Muscle of arm (tissue), 12 donors: ENCODE results near the gene RPS2. TPM values are rescaled to one million over a fixed set of nuclear protein-coding genes. Genes with fewer than 3 reads are reported as not detected.

Experiments used
- DNase-seq: peaks from one replicate; pipeline ENCODE4 v3.0.0-alpha.2; 2013
- polyA plus RNA-seq, 12 donors: library from polyadenylated mRNA; unstranded; fragments of 120-200 nt; gene quantifications; one replicate each; pipeline ENCODE4 v1.2.1, GENCODE V29; 2013; ENCODE audit not compliant: insufficient read length in 12 of 12

Gene RPS2
- polyA plus RNA-seq, 12 donors = 2,162 to 3,862 (median 3,028) TPM

GRCh38 chr16:1984347-1985225, 20.0 kb upstream of the RPS2 start:
- DNase-seq = no peak

DNA sequence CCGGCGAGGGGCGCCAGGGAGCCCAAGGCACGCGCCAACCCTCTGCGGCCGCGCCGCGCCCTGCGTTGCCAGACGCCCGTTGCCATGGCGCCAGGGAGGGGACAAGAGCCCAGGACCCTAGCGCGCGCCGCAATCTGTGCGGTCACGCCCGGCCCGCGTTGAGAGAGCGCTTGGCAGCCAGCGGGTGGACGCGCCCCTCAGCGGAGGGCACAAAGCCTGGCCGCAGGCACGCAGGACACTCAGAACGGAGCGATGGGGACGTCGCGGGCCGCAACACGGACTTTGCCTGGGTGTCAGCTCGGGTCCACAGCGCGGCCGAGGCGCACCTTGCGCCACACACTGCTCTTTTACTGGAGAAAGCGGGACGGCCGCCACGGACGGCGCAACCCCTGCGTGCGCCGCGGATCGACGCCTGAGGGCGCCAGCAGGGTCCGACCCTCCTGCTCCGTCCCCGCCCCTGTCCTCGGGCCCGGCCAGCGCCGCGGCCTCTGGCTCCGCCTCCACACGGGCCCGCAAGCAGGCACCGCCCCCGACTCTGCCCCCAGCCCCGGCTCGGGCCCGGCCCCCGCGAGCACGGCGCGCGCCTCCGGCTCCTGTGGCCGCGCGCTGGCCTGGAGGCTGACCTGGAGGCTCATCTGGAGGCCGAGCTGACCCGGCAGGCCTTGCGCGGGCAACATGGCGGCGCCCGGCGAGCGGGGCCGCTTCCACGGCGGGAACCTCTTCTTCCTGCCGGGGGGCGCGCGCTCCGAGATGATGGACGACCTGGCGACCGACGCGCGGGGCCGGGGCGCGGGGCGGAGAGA, 19.1 kb upstream of the RPS2 start, which contains the start of gene GFER:
GFER (plus strand) TSS at position 650 of the 803 bp plus-strand sequence; CDS start at position 676, 26 bp downstream.
- DNase-seq = peak; percentile 91

DNA sequence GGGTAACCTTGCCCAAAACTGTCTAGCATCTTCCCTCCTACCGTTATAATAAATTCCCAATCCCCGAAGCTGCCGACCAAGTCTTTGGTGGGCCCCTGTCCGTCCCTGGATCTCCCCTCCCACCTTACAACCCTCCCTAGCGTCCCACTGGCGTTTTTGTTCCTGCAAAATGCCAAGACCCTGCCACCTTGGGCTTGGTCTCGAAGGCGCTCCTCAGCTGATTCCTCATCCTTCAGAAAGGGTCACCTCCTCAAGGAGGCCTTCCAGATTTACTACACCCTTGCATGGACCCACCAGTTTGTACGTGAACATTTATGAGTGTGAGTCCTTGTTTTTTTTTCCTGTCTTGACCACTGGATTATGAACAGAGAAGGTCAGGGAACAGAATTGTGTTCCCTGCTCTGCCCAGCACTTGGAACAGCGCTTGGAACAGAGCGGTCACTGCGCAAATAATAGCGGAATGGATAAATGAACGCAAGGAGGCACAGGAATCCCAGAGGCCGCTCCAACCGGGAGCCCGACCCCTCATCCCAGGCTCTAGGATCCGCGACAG, 18.4 kb upstream of the RPS2 start:
- no peak for DNase-seq

- DNase-seq = no peak
These were observed 17.4 kb upstream of the RPS2 start for GRCh38 chr16:1982013-1982433.

DNA sequence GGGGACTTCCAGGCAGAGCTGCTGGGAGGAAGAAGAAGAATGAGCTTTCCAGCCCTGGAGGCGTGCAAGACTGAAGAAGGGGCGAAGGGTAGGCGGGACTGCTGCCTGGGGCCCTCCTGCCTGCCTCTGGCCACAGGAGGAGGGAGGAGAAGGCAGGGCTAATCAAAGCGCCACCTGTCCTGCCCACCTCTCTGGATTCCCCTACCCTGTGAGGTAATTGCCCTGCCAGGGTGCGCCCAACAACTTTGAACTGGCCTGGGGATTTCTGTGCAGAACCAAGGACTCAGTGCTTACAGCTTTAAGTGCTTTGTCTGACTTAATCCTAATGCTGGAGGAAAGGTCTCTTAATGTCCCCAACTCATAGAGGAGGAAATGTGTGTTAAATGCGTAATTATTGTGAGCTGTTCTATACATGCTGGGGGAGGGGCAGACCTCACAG, 16.8 kb upstream of the RPS2 start, which contains the start of gene NOXO1:
NOXO1 (minus strand) TSS at position 72 of the 439 bp plus-strand sequence. CDS start 290 bp downstream, outside the sequence.
- no peak for DNase-seq

DNA sequence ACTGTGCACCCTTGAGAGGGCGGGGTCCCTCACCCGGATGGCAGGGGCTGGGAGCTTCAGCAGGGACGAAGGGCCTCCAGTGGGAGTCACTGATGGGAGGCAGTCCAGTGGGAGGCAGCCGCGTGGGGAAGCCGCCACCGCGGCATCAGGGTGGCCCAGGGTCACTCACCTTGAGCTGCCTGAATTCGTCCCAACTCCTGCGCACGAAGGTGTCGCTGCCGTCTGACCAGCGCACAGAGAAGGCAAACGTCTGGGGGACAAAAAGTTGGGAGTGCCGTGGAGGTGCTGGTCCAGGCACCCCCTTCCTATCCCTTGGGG, 16.1 kb upstream of the RPS2 start:
- DNase-seq = no peak

DNA sequence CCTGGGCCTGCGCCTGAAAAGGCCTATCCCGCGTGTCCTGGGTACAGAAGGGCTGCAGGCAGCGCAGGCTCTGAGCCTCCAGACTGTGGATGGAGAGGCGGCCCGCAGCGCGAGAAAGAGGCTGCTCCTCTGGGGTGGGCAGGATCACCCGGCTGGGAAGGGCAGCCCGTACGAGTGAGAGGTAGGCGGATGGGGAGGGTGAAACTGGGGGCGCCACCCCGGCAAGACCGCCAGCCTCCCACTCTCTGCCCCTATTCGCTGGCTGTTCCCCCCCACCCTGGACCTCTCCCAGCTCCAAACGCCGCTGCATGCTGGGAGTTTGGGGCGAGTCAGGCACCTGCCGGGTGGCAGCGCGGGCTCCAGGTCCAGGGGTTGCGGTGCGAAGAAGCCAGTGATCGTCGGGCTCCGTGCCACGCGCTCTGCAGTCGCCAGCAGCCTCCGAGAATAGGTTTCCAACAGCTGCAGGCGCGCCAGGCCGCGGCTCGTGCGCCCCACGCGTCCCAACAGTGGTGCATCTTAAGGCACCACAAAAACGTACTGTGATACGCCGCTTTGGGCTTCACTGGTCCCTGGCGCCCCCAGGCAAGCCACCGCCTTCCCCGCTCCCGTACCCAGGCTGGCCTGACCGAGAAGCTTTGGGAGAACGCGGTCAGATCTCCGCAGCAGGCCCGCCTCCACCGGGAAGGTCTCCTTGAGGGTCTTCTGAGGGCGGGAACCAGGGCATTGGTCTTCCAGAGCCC, 15.6 kb upstream of the RPS2 start:
- no peak for DNase-seq

GRCh38 chr16:1979271-1980029, 14.8 kb upstream of the RPS2 start:
- DNase-seq = no peak

- DNase-seq = no peak
These were observed 14.0 kb upstream of the RPS2 start for GRCh38 chr16:1978476-1979120.

DNA sequence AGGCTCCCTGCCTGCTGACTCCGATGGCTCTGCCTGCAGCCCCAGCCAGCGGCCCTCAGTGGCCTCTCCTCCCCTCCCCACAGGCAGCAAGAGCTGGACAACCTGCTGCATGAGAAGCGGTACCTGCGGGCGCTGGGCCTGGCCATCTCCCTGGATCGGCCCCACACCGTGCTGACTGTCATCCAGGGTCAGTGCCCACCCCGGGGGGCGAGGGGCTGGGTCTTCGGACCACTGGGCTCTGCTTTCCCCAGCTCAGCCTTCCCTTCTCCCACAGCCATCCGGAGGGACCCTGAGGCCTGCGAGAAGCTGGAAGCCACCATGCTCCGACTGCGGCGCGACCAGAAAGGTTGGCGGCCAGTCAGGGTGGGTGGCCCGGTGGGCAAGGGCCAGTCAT, 13.2 kb upstream of the RPS2 start:
- DNase-seq = no peak

DNA sequence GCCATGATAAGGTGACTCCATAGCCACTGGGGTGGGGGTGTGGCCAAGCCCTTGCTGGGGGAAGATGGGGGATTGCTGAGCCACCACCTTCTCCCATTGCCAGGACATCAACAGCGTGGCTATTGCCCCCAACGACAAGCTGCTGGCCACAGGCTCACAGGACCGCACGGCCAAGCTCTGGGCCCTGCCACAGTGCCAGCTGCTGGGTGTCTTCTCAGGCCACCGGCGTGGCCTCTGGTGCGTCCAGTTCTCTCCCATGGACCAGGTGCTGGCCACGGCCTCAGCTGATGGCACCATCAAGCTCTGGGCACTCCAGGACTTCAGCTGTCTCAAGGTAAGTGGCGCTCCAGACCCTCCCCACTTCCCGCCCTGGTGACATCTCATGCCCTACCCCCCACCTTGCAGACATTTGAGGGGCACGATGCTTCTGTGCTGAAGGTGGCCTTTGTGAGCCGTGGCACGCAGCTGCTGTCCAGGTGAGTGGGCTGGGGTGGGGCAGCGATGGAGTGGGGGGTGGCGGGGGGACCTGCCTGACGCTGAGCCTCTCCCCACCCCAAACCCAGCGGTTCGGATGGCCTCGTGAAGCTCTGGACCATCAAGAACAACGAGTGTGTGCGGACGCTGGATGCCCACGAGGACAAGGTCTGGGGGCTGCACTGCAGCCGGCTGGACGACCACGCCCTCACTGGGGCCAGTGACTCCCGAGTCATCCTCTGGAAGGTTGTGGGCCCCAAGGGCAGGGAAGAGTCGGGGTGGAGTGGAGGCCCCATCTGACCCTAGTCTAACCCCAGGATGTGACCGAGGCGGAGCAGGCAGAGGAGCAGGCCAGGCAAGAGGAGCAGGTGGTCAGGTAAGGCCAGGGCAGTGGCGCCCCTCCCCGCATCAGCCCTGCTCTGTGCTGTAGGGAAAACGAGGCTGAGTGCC, 12.6 kb upstream of the RPS2 start:
- no peak for DNase-seq

DNA sequence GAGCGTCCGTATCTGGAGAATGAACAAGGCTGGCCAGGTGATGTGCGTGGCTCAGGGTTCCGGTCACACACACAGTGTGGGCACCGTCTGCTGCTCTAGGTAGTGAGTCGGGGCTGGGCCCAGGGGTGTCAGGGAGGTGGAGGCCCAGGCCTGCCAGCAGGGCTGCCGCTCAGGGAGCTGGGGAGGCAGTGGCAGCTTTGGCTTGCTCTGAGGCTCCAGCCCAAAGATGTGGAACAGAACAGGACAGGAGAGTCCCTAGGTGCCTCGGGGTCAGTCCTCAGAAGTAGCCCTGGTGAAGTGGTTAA, 11.5 kb upstream of the RPS2 start:
- DNase-seq = no peak

GRCh38 chr16:1975432-1976215, 11.0 kb upstream of the RPS2 start:
- no peak for DNase-seq

- no peak for DNase-seq
These were observed 9.8 kb upstream of the RPS2 start for GRCh38 chr16:1974157-1975070.

DNA sequence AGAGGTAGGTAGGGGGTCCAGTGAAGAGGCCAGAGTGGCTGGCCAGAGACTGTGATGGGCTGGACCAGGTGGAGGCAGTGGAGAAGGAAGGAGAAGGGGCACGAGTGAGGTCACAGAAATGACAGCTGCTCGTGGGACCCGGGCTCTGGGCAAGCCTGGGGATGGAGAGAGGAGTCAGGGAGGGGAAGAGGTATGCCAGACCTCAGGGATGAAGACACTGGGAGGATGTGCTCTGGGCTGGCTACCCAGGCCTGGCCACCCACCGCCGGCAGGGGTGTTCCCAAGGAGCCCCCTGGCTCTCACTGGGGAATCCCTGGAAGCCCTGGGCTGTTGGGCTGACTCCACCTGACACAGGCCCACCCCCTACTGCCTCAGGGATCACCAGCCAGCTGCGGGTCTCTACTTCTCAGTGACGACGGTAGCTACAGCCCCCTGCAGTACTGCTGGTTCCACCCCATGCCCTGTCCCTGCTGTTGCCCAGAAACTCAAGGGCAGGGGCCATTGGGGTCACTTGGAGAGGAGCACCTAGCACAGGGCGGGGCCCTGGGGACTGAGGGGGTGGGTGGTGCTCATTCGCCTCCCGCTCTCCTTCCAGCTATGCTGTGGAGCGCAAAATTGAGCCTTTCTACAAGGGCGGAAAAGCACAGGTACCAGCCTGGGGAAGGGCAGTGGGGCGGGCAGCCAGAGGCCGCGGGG, 9.0 kb upstream of the RPS2 start:
- DNase-seq = no peak

DNA sequence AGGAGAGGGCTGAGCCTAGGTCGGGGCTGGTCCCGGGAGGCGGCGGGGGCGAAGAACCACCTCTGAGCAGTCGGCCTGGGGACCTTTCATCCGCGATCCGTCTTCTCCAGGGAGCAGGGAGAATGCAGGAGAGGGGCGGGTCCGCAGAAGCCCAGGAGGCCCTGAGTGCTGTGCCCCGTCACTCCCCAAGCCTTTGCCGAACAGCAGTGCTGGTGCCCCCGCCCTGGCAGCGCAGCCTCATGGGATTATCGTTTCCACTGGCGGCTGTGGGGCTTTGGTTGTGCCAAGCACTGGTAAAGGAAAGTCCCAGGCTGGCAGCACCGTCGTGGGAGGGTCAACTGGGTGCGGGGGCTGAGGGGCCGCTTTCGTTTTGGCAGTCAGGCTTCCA, 7.9 kb upstream of the RPS2 start:
- DNase-seq = no peak
